ENCODE measurements around the gene PAPPA. TPM values are rescaled to one million over a fixed set of nuclear protein-coding genes. Genes with fewer than 3 reads are reported as not detected.

Gene PAPPA
- total RNA-seq, 1 experiment from 2014 or later = 0.17 TPM

DNA sequence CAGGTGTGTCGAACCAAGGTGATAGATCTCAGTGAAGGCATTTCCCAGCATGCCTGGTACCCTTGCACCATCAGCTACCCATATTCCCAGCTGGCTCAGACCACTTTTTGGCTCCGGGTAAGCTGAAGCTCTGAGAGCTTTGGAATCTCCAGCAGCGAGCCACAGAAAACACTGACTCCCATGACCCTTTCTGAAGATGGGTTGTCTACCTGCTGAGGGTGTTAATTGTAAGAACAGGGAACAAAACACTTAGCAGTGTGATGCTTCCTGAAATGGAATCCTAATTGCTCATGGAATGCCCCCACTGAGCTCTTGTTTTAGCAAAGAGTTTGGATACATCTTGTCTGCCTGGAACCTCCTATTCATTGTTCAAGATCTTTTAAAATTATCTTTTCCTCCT, 177.7 kb downstream of the PAPPA start:
- Histone ChIP-seq H3K79me2 (ENCODE audit: insufficient read depth, low read length) (no peaks in the 10 kb centered on the region), H2BK12ac (ENCODE audit: insufficient read length, low read depth, low read length) (no peak overlapping the region), H3K4me1 (ENCODE audit: insufficient read depth, low read length) (no peaks in the 10 kb centered on the region), H4K20me1 (ENCODE audit: control insufficient read depth, insufficient read depth, insufficient read length) (no peaks in the 10 kb centered on the region), H4K8ac (replicated peaks; ENCODE audit: insufficient read length, low read depth, low read length) (no peak overlapping the region), H3K27ac (ENCODE audit: insufficient read length, low read depth, low read length) (no peak overlapping the region), H2BK120ac (ENCODE audit: low read depth, low read length, poor library complexity, severe bottlenecking) (no peak overlapping the region), H3K79me1 (ENCODE audit: insufficient read depth, low read depth, low read length, poor library complexity, severe bottlenecking) (no peaks in the 10 kb centered on the region), H3K18ac (ENCODE audit: insufficient read length, low read depth, low read length) (no peak overlapping the region), H2AFZ (ENCODE audit: low read length) (no peak overlapping the region), H3K14ac (ENCODE audit: insufficient read depth, low read length) (no peak overlapping the region), H2BK15ac (ENCODE audit: low read depth, low read length) (no peak overlapping the region), H3K56ac (ENCODE audit: insufficient read length, low read depth, low read length) (no peak overlapping the region), H3K27me3 (ENCODE audit: insufficient read depth, low read length) (peaks cover 33% of the 10 kb centered on the region), H4K5ac (ENCODE audit: insufficient read length, low read depth, low read length) (no peak overlapping the region), H2AK5ac (ENCODE audit: insufficient read length, low read length) (no peak overlapping the region), H2BK20ac (ENCODE audit: low read depth, low read length, poor library complexity, severe bottlenecking) (no peak overlapping the region), H2BK5ac (ENCODE audit: insufficient read length, low read length) (no peak overlapping the region), H3K23ac (ENCODE audit: insufficient read length, low read depth, low read length) (no peak overlapping the region), H3T11ph (ENCODE audit: low read length) (no peak overlapping the region), H3K9ac (ENCODE audit: extremely low read depth, insufficient read length, low read length) (no peak overlapping the region), H3K9me3 (ENCODE audit: control insufficient read depth, low read depth, low read length) (no peaks in the 10 kb centered on the region), H4K91ac (ENCODE audit: insufficient read length, low read depth, low read length) (no peak overlapping the region), H3K23me2 (ENCODE audit: insufficient read length, low read depth, low read length, poor library complexity, severe bottlenecking) (no peaks in the 10 kb centered on the region), H3K4ac (ENCODE audit: low read depth, low read length) (no peak overlapping the region), H3K4me2 (ENCODE audit: insufficient read depth, insufficient read length, low read length) (no peak overlapping the region)
- no CpG with 5 or more reads among the region's 3 CpGs for WGBS (ENCODE audit: extremely low coverage, insufficient read length, low lambda C conversion rate)
- peaks cover 42 to 52% of the 10 kb centered on the region in 2 experiments for H3K4me1 Mint-ChIP-seq
- no peak overlapping the region for H3K27ac Mint-ChIP-seq
- no peak for DNase-seq
- H3K36me3 Mint-ChIP-seq (ENCODE audit: insufficient read depth in 1 of 3, low read depth in 3 of 3) = no peaks in the 10 kb centered on the region
- peaks cover 0 to 3% of the 10 kb centered on the region in 2 experiments; a peak in 3 of 5 replicates for H3K9me3 Mint-ChIP-seq
- TF ChIP-seq, protein P1, sequence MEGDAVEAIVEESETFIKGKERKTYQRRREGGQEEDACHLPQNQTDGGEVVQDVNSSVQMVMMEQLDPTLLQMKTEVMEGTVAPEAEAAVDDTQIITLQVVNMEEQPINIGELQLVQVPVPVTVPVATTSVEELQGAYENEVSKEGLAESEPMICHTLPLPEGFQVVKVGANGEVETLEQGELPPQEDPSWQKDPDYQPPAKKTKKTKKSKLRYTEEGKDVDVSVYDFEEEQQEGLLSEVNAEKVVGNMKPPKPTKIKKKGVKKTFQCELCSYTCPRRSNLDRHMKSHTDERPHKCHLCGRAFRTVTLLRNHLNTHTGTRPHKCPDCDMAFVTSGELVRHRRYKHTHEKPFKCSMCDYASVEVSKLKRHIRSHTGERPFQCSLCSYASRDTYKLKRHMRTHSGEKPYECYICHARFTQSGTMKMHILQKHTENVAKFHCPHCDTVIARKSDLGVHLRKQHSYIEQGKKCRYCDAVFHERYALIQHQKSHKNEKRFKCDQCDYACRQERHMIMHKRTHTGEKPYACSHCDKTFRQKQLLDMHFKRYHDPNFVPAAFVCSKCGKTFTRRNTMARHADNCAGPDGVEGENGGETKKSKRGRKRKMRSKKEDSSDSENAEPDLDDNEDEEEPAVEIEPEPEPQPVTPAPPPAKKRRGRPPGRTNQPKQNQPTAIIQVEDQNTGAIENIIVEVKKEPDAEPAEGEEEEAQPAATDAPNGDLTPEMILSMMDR (conservative IDR thresholded peaks at IDR 0.05) = no peak
- H3K27me3 Mint-ChIP-seq (ENCODE audit: low read depth) = peaks cover 58% of the 10 kb centered on the region
- no peak overlapping the region for H3K4me3 Mint-ChIP-seq

Measured in H9 (cell line).